ENCODE results near the gene DDX31.

DDX31 gene

DNA sequence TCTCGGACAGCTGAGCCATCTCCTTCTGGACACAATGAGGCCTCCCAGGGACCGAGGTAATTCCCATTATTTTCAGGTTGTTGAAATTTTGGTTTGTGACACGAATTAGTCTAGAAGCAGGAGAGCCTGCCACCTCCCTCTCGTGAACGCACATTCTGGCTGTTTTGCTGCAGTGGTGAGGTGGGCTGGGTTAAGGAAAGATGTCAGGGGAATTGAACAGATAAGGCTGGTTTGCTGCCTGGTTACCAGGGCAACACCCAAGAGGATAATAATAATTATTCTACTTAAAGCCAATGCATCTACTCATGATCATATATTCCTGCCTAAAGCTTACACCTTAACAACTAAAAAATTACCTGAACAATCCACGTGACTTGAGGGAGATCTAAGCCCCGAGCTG is 38.1 kb downstream of the DDX31 start:
- DNase-seq, result no peak

DNA sequence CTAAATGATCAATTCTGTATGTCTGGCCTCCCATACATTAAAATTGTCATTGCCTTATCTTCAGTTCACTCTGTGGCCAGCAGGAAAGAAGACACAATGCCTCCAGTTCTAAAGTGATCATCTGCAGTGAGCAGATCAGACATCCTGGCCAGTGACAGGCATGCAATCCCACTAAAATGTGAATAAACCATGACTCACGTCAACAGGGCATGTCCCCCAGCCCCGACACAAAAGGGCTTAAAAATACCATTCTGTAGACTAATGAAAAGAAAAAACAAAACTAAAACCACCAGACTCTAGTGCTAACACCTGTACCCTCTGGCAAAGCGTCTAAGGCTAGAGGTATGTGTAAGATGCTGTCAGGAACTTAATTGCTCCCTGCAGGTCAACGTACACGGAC is 38.5 kb downstream of the DDX31 start:
- DNase-seq, result no peak

DNA sequence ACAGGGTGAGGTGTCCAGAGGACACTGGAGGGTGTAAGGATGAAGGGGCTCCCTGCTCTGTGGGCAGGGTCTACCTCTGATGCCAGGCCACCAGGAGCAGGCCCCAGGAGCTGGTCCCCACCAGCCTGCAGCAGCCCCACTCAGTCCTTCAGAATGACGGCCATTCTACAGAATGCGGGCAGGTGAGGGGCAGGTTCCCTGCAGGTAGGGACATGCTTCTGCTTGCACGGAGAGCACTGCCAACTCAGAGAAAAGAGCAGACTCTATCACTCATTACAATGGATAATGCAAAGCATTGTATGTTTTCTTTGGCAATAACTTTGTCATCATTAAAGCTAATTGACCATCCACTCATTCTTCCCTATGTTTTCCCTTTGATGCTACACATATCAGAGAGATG is 39.0 kb downstream of the DDX31 start:
- no peak for DNase-seq

DNA sequence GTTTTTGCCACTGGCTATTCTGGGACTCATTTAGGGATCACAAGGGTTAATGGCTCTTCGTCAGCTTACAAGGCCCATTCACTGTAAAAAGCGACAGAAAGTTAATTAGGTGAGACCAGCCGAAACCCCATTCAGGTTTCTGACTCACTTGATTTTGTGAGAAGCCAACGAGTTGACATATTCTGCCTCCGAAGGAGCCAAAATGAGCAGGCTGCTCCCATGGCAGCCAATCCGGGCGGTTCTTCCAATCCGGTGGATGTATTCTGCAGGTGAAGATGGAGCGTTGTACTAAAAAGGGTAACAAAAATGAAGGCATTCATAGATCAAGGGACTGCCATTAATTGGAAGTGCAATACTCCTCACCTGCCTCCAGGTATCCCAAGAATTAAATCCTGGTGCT is 39.7 kb downstream of the DDX31 start:
- DNase-seq, result no peak

DNA sequence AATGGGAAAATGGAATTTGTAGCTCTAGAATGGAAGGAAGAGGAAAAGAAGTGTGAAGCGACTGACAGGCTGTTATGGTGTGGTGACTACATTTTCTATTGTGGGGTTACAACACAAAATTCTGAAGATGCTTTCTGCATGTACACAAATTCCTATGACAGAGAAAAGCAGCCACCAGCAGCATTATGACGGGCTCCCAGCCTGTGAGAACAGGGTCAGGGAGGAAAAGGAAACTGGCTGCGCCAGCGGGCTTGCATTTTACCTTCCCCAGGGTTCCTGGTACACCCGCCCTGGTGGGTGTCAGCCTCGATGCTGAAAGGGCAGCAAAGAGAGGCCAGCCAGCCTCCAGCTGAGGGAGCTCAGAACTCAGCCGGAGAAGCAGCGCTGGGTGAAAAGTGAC is 41.0 kb downstream of the DDX31 start:
- DNase-seq, result no peak

- DNase-seq, result no peak
Observed at GRCh38 chr9:132627594-132627993, 42.2 kb downstream of the DDX31 start.

DNA sequence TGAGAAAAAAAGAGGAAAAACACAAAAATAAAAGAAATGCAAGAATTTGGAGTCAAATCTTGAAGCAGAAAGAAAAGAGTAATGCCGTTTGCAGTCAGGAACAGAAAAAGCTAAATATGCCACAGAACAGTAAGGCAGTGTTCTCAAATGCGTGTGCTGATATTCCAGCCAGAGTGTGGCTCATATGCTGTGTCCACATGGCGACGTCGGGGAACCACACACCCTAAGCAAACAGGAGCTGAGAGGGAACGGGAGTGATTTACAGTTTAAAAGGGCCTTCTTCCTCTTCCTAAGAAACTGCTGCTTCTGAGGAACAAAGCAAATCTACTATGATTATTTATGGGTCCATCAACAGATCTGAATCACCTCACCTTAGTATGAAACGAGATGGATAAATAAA is 42.7 kb downstream of the DDX31 start:
- no peak for DNase-seq

DNA sequence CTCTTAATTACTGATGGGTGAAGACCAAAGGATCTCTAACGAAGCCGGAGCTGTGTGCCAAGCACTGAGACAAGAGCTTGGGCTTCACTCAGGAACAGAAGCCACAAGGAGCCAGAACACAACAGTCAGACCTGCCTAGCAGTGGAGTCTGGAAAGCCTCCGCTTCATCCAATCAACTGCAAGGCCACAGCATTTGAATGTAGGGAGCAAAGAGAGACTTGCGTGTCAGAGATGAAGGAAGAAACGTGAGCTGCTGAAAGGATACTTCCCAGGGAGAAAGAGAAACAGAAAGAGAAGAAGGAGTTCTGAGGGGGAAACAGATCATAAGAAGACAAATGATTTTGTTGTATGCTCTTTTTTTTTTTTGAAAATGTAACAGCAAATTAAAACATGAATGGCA is 43.5 kb downstream of the DDX31 start:
- DNase-seq, result no peak

DNA sequence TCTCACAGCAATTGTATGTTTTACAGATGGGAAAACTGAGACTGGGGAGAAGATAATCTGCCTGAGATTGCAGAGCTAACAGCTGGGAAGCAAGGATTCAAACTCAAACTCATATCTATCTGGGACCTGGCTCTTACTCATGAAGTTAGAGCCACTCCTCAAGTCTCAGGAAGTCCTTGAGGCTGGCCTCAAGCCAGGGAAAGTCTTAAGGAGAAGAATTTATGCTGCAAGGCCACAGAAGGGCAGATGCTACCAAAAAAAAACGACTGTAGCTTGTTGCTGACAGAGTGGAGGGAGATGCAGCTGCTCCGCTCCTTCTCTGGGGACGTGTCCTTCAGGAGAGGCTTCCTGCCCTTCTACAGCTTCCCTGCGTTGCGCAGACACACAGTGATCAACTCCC is 47.6 kb downstream of the DDX31 start:
- no peak for DNase-seq

GRCh38 chr9:132616725-132617124 is 53.1 kb downstream of the DDX31 start:
- no peak for DNase-seq

DNA sequence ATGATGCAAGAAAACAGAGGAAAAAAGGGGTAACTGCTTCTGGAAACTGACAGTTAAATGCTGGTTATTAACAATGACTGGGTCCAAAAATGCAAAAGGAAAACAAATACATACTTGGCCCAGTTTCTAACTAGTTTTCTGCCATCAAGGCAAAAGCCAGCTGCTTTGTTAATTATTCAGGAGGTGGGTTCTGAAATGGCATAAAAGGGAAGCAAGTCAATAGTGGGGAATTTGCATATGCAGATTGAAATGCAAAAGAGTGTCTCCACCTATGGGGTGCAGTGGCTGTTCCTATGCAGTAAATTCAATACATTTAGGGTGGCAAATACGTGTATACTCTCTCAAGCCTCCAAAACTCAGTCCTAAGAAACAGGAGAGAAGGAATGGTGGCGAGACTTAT is 54.0 kb downstream of the DDX31 start:
- no peak for DNase-seq

DNA sequence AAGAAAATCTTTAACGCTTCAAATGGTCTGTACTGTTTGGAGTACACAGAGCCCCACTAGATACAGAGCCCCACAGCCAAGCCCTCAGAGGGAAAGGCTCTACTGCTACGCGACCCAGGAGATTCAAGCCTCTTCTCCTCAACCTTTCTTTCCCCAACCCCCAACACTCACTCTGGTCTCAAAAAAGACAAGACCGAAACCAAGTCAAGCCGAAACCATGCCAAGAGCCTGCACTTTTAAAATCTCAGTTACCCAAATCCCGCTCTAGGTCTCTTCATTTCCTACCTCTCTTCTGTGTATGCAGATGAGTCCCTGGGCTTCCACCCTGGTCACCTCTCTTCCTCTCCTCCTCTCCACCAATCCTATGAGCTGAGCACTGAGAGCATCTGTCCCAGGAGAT is 55.5 kb downstream of the DDX31 start:
- DNase-seq, result no peak

GRCh38 chr9:132610661-132611060 is 59.1 kb downstream of the DDX31 start:
- no peak for DNase-seq

GRCh38 chr9:132609829-132610228 is 60.0 kb downstream of the DDX31 start:
- DNase-seq, result no peak

DNA sequence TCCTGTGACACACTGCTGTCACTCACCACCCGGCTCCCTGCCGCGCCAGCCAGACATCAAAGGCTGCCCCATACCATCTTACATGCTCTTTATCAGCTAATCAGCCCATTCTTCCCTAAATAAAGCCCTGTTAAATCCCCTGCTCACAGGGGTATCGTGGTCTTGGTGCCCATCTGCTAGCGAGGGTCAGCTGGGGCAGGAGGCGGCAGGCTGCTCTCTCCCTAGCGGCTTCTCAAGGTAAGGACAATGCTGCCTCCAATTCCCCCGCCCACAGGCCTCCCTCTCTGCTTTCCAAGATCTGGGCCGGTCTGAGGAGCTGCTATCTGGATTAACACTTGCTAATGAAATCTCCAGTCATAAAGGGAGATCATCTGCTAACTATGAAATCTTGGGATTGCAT is 60.6 kb downstream of the DDX31 start:
- no peak for DNase-seq

- no peak for DNase-seq
Observed at GRCh38 chr9:132606066-132606465, 63.7 kb downstream of the DDX31 start.

DNA sequence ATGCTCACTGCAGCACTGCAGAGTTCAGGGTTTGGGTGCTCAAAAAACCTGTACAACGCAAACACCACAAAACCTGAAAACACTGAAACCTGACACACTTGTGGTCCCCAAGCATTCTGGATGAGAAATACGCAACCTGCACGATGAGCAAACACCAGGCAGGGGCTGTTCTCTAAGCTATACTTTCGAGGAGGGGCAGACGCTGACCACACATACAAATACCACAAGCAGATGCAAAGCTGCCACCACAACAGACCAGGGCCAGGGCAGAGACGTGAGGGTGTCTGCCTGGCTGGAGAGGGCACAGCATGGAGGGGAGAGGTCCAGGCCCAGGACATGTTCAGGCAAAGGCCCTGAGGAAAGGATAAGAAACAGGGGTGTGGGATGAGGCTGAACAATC is 64.4 kb downstream of the DDX31 start:
- no peak for DNase-seq

DNA sequence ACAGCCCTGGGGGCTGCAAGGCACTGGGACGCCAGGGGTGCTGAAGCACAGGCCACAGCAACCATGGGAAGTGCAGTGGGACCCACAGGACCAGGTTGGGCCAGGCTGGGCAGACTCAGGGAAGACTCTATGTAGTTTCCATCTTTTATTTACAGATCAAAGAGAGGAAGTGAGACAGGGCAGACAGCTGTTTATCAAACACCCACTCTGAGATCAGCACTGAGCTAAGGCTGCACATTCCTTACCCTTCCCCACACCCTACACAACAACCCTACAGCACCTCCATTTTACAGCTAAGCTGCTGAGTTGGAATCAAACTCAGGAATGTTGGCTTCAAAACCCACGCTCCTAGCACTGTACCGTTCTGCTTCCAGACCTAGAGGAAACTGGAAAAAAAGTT is 67.6 kb downstream of the DDX31 start:
- no peak for DNase-seq

- no peak for DNase-seq
Observed at GRCh38 chr9:132600326-132600984, 69.3 kb downstream of the DDX31 start.

DNA sequence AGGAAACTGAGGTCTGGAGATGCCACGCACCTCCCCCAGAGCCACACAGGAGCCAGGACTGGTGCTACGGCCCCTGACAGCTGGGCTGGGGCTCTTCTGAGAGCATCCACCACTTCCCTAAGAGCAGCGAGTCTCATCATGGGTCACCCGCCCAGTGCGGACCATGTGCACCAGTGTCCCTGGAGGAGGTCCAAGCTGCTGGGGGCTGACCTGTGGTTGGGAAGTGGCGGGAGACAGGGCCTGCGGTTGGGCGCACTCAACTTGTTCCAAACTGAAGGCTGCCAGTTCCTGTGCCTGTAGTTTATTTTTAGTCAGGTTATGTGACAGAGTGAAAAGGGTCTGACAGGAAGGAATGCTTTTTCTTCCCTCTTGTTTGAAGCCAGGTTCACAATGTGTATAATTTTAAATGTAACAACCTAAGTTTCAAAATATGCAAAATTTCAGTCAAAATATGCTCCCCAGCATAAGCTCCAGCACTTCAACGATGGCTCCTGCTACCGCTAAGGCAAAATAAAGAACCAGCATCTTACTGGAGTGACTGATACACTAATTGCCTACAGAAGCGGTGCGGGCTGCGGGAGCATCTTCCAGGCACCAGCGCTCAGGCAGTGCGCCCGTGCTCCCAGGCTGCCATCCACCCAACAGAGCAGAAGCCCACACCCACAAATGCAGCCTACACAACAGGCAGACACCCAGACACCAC is 72.6 kb downstream of the DDX31 start:
- DNase-seq, result no peak

- no peak for DNase-seq
Observed at GRCh38 chr9:132596200-132596599, 73.6 kb downstream of the DDX31 start.

- no peak for DNase-seq
Observed at GRCh38 chr9:132595319-132595718, 74.5 kb downstream of the DDX31 start.

DNA sequence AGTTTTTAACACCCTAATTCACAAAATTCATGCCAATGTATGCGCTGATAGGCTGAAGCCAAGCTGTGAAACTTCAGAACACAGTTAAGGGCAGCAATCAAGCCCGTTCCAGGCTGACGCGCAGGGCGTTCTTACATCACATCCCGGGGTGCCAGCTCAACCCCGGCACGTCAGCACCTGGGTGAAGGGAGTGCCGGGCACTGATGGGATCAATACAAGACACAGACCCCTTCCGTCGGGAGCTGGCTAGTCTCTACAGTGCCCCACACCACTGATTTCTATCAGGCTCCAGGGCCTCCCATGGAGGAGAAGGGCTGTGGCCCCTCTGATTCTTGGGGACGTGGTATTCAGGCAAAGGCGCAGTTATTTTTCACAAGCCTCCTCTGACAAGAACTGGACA is 75.4 kb downstream of the DDX31 start:
- DNase-seq, result no peak

DNA sequence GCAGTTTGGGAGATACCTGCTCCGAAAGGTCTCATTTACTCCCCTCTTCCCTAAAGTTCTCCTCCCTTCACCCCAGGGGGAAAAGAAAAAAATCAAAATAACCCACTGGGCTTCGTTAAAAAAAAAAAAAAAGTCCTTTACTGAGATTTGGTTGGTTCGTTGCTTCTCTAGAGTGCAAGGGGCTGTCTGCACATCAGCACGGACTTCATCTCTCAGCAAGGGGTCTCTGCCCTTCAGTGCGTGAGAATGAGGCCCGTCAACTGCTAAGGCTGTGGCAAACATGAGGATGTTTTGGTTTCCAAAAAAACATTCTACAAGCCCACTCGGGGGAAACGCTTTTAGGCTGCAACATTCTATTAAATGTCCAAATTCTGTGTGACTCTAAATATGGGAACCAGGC is 77.3 kb downstream of the DDX31 start:
- DNase-seq, result no peak

GRCh38 chr9:132591751-132592314 is 78.0 kb downstream of the DDX31 start:
- no peak for DNase-seq

All from activated T-cell treated with anti-CD3 and anti-CD28 coated beads for 4 hours (primary cell).